K562 (cell line): ENCODE results near the gene OSBPL1A. TPM values are rescaled to one million over a fixed set of nuclear protein-coding genes. Genes with fewer than 3 reads are reported as not detected.

Source experiments
- ATAC-seq: fragments of 200-7000 bp; cut with Tn5 transposase; 3 replicates; pipeline ENCODE4 v1.9.1; 2020; ENCODE audit warnings: moderate library complexity
- BruUV-seq: library from RNA; stranded (reverse); fragments of 400-500 nt; replicated peaks from 2 replicates; lab custom pipeline; 2021; lab: Mats Ljungman, UMichigan
- CTCF ChIA-PET: fragments of 300-600 bp; formaldehyde crosslinking; extraction: SDS; loops from one replicate; lab custom pipeline; 2021; ENCODE audit warnings: low intra/inter-chr PET ratio; lab: Yijun Ruan, JAX
- POLR2A ChIA-PET: fragments of 300-600, 350-650 bp; sonication (Branson Sonifier 250); formaldehyde crosslinking; extraction: SDS; loops from one replicate; lab custom pipeline; 2021; ENCODE audit warnings: antibody characterized with exemption, inconsistent platforms; lab: Yijun Ruan, JAX
- DNase-seq, 4 experiments: peaks; one replicate each; pipeline versions ENCODE4 v3.0.0 to v3.0.0-alpha.2; 2011 to 2018; ENCODE audit warnings: low spot score in 3 of 4, mixed read lengths in 3 of 4; ENCODE audit errors: extremely low read depth in 1 of 4
- FAIRE-seq: peaks from 2 replicates; lab custom pipeline; 2011; peaks lifted over from hg19 to GRCh38; lab: Jason Lieb, UNC
- H2AFZ ChIP-seq: 2 replicates; pipeline ENCODE4 v1.6.0; 2011; ENCODE audit warnings: low read depth, low read length, control low read depth, inconsistent platforms
- H3K27ac ChIP-seq: fragments of 200-600 bp; 3 replicates; pipeline ENCODE4 v1.8.0; 2011; ENCODE audit warnings: low read depth, mild to moderate bottlenecking, control low read depth, inconsistent platforms, low read length, moderate library complexity, mixed read lengths; ENCODE audit errors: extremely low read depth
- H3K27me3 ChIP-seq, 2 experiments: fragments of 300-600 bp in 1 of 2; 2 replicates in 1 of 2; 3 replicates in 1 of 2; pipeline versions ENCODE4 v1.6.0 to v1.8.0; 2011; ENCODE audit warnings: inconsistent platforms in 2 of 2, low read length in 2 of 2, mild to moderate bottlenecking in 1 of 2, mixed read lengths in 1 of 2, moderate library complexity in 1 of 2; ENCODE audit not compliant: control insufficient read depth in 2 of 2, insufficient read depth in 2 of 2
- H3K36me3 ChIP-seq: fragments of 300-600 bp; 3 replicates; pipeline ENCODE4 v1.8.0; 2011; ENCODE audit warnings: mild to moderate bottlenecking, low read length, inconsistent platforms; ENCODE audit not compliant: control insufficient read depth, insufficient read depth
- H3K4me1 ChIP-seq, 2 experiments: fragments of 200-600 bp in 1 of 2; replicated peaks in 1 of 2; 2 replicates in 1 of 2; 3 replicates in 1 of 2; pipeline versions ENCODE4 v1.5.1 to v1.8.0; 2011; ENCODE audit warnings: inconsistent platforms in 2 of 2, low read length in 2 of 2, mild to moderate bottlenecking in 1 of 2, mixed read lengths in 1 of 2, moderate library complexity in 1 of 2; ENCODE audit not compliant: control insufficient read depth in 2 of 2, insufficient read depth in 2 of 2
- H3K4me2 ChIP-seq: 2 replicates; pipeline ENCODE4 v1.6.1; 2011; ENCODE audit warnings: low read length, control low read depth, inconsistent platforms, mixed read lengths; ENCODE audit not compliant: insufficient read depth
- H3K4me3 ChIP-seq: fragments of 200-600 bp; sonication (generic), shearing (Covaris generic); 2 replicates; pipeline ENCODE4 v1.5.1; 2016; ENCODE audit warnings: control low read depth, inconsistent platforms
- H3K79me2 ChIP-seq: fragments of 200-600 bp; 3 replicates; pipeline ENCODE4 v1.8.0; 2011; ENCODE audit warnings: low read length, inconsistent platforms; ENCODE audit not compliant: control insufficient read depth, insufficient read depth
- H3K9ac ChIP-seq, 2 experiments: 2 replicates each; pipeline versions ENCODE4 v1.6.0 to v1.6.1; 2011; ENCODE audit warnings: low read depth in 2 of 2, low read length in 2 of 2, control low read depth in 1 of 2, inconsistent platforms in 1 of 2, mild to moderate bottlenecking in 1 of 2, mixed read lengths in 1 of 2; ENCODE audit not compliant: insufficient read depth in 1 of 2
- H3K9me1 ChIP-seq: one replicate; pipeline ENCODE4 v1.6.0; 2011; ENCODE audit warnings: inconsistent platforms, mild to moderate bottlenecking, low read length, moderate library complexity; ENCODE audit not compliant: control insufficient read depth, insufficient read depth
- H3K9me3 ChIP-seq: replicated peaks from 2 replicates; pipeline ENCODE4 v1.5.1; 2011; ENCODE audit warnings: low read depth, low read length, inconsistent platforms; ENCODE audit not compliant: control insufficient read depth, insufficient read depth
- H4K20me1 ChIP-seq: replicated peaks from 2 replicates; pipeline ENCODE4 v1.6.1; 2011; ENCODE audit warnings: low read length, inconsistent platforms, mixed read lengths; ENCODE audit not compliant: control insufficient read depth, insufficient read depth
- ARNT ChIP-seq, 2 experiments: fragments of 450-650 bp; IDR thresholded peaks; 2 replicates each; pipeline ENCODE4 v1.6.1; 2016; ENCODE audit warnings: mild to moderate bottlenecking in 1 of 2
- CBX2 ChIP-seq: fragments of 200-600 bp; sonication (generic); IDR thresholded peaks from one replicate; pipeline ENCODE4 v1.6.1; 2012; ENCODE audit warnings: mild to moderate bottlenecking, low read length, inconsistent platforms; ENCODE audit not compliant: insufficient read depth, poor library complexity, severe bottlenecking
- EZH2 ChIP-seq: IDR thresholded peaks from 2 replicates; pipeline ENCODE4 v1.6.1; 2012; ENCODE audit warnings: low read depth, mild to moderate bottlenecking, inconsistent platforms, low read length, borderline replicate concordance
- MEF2D ChIP-seq: conservative IDR thresholded peaks from 2 replicates; pipeline ENCODE4 v1.6.1; 2016; ENCODE audit warnings: low read depth, missing genetic modification characterization, missing compliant biosample characterization
- MXI1 ChIP-seq: IDR thresholded peaks from 2 replicates; pipeline ENCODE4 v1.6.1; 2011; ENCODE audit warnings: low read depth, mild to moderate bottlenecking, improper control_type of control experiment, low read length
- NCOA6 ChIP-seq: fragments of 450-650 bp; IDR thresholded peaks from 2 replicates; pipeline ENCODE4 v1.6.1; 2017; ENCODE audit warnings: mild to moderate bottlenecking
- SRSF7 ChIP-seq: fragments of 200-400 bp; formaldehyde crosslinking; optimal IDR thresholded peaks from 2 replicates; pipeline ENCODE3; 2017; ENCODE audit warnings: mild to moderate bottlenecking, low read depth, low read length
- TEAD1 ChIP-seq, 2 experiments: fragments of 450-650 bp in 1 of 2; sonication (generic) in 1 of 2; formaldehyde crosslinking; IDR thresholded peaks; 2 replicates each; pipeline versions ENCODE4 v1.4.0 to v1.8.0; 2020 to 2022; ENCODE audit warnings: mild to moderate bottlenecking in 2 of 2, missing genetic modification reagents in 1 of 2
- ZNF232 ChIP-seq: sonication (generic); formaldehyde crosslinking; IDR thresholded peaks from 2 replicates; pipeline ENCODE4 v1.8.0; 2022; ENCODE audit warnings: mild to moderate bottlenecking, missing genetic modification reagents
- ZNF239 ChIP-seq: fragments of 250-450 bp; sonication (Bioruptor Pico); IDR thresholded peaks from 2 replicates; pipeline ENCODE4 v1.4.0; 2020; ENCODE audit warnings: mild to moderate bottlenecking
- WGBS: fragments of 100-300 bp; shearing (Covaris generic); methylation state at CpG from one replicate; pipeline ENCODE4 v1.1.6; 2016; ENCODE audit warnings: low coverage, mixed read lengths; ENCODE audit not compliant: insufficient coverage; ENCODE audit errors: missing lambda C conversion rate; 5-methylcytosine and 5-hydroxymethylcytosine counted together
- in situ Hi-C: fragments of 300-500 bp; cut with MboI; formaldehyde crosslinking; loops from 4 replicates; pipeline ENCODE4 v1.15.0; 2018; ENCODE audit warnings: inconsistent platforms, mixed read lengths
- intact Hi-C: fragments of 100-400 bp; cut with micrococcal nuclease; formaldehyde crosslinking; loops from 2 replicates; pipeline ENCODE4 v1.14.2; 2022
- polyA plus RNA-seq, 8 experiments: library from polyadenylated mRNA; depleted of rRNA in 4 of 8; stranded (reverse) in 5 of 8; unstranded in 3 of 8; fragments of >200 nt; fragmentation: Nextera tagmentation in 2 of 8; fragmentation: Illumina TruSeq in 1 of 8; extraction: Ambion mirVana in 2 of 8; extraction: Trizol in 1 of 8; gene quantifications; 2 replicates each; pipeline versions ENCODE4 v1.2.1 to v1.2.3, GENCODE V29; 2011 to 2014; ENCODE audit warnings: inconsistent platforms in 1 of 8, missing spikeins in 1 of 8
- total RNA-seq, 7 experiments: library from RNA; depleted of rRNA in 6 of 7; stranded (reverse); fragments of >200 nt in 6 of 7; fragmentation: Illumina TruSeq in 2 of 7; extraction: Trizol in 2 of 7; gene quantifications; 2 replicates each; pipeline versions ENCODE4 v1.2.1 to v1.2.3, GENCODE V29; 2011 to 2021; ENCODE audit warnings: low replicate concordance in 1 of 7
- TF ChIP-seq, protein P1 (sequence below), 2 experiments: fragments of 450-650 bp; conservative IDR thresholded peaks; 2 replicates each; pipeline ENCODE4 v1.6.1; 2017; ENCODE audit warnings: mild to moderate bottlenecking in 2 of 2, moderate library complexity in 2 of 2
- TF ChIP-seq, protein P2 (sequence below): fragments of 250-450 bp; sonication (Bioruptor Pico); IDR thresholded peaks from 2 replicates; pipeline ENCODE4 v1.8.0; 2022; ENCODE audit warnings: inconsistent platforms
- TF ChIP-seq, protein P3 (sequence below): fragments of 450-650 bp; IDR thresholded peaks from 2 replicates; pipeline ENCODE4 v1.7.0; 2016; ENCODE audit warnings: borderline replicate concordance

OSBPL1A gene
- total and polyA plus RNA-seq, 9 of the 15 experiments (the other 6 are each of a cell fraction or from before 2014, with no cell fraction given), result 0.40 to 0.49 TPM; not detected in 7

DNA sequence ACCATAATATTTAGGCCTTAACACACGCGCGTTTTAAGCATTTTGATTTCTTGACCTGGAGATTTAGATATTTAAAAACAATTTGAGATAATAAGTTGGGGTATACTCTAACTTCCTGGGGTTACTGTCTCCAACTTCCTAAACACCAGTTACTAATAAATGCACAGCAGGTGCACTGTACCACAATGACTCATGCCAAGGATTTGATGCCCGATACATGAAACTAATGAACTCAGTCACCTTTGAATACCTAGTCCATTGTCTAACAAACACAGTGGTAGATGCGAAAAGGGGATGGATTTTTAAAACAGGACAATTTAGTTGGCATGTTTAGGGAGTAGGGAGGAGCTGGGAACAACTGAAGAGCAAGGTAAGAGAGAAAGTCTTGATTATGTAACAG is 237.5 kb downstream of the OSBPL1A start:
- no peak for TF ChIP-seq NCOA6
- no peak for TF ChIP-seq MXI1
- no peak for TF ChIP-seq MEF2D (tag)
- no peak for TF ChIP-seq CBX2
- TF ChIP-seq ZNF232, result no peak
- no peak for TF ChIP-seq TEAD1 (CRISPR knock-in tag; IDR thresholded peaks at IDR 0.05)
- ChIA-PET CTCF (no interaction called here), POLR2A (no interaction called here)
- Histone ChIP-seq H3K79me2 (no peaks in the 10 kb centered on the region), H3K9ac (no peak overlapping the region), H3K4me2 (no peak overlapping the region), H3K9me1 (no peaks in the 10 kb centered on the region), H3K9me3 (no peaks in the 10 kb centered on the region), H3K36me3 (no peaks in the 10 kb centered on the region), H3K27ac (no peak overlapping the region), H2AFZ (no peak overlapping the region), H3K27me3 (peaks cover 3 to 8% of the 10 kb centered on the region in 2 experiments; a peak in 2 of 5 replicates), H4K20me1 (no peaks in the 10 kb centered on the region), H3K4me1 (no peaks in the 10 kb centered on the region), H3K4me3 (no peak overlapping the region)
- WGBS, result 0% methylated on average over 5 of the region's 5 CpGs
- in situ Hi-C loops (no loop called here), intact Hi-C loops (no loop called here)
- no peak for FAIRE-seq
- BruUV-seq, result no TSS peak
- no peak for ATAC-seq
- DNase-seq, result no peak

DNA sequence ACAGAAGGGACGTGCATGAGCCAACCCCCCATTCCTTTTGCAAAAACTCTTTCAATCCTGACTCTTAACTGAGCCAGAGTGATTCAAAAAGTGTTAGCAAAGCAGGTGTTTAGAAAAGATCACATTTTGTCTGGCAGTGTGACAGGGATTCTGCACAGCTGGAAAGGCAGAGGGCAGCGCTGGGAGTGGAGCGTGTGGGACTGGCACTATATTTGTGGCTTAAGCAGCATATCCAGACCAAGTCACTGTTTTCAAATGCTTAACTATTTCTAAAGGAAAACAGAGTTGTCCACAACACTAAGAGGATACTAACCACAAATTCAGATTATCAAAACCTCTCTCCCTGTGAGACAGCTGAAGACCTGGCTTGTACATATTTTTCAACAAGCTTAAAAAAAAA is 239.8 kb downstream of the OSBPL1A start:
- no peak overlapping the region for H3K9ac ChIP-seq
- no peaks in the 10 kb centered on the region for H3K4me1 ChIP-seq
- no peak for ATAC-seq
- H3K27ac ChIP-seq, result no peak overlapping the region
- BruUV-seq, result no TSS peak
- H3K27me3 ChIP-seq, result no peaks in the 10 kb centered on the region; a peak in 1 of 5 replicates
- no peaks in the 10 kb centered on the region for H3K9me1 ChIP-seq
- no peaks in the 10 kb centered on the region for H4K20me1 ChIP-seq
- WGBS, result 0% methylated on average over 3 of the region's 3 CpGs
- H3K36me3 ChIP-seq, result no peaks in the 10 kb centered on the region
- H3K4me3 ChIP-seq, result no peak overlapping the region
- FAIRE-seq, result no peak
- no peaks in the 10 kb centered on the region for H3K9me3 ChIP-seq
- CTCF ChIA-PET, result no interaction called here
- in situ Hi-C loops, result no loop called here
- DNase-seq, result no peak
- H3K79me2 ChIP-seq, result no peaks in the 10 kb centered on the region
- no peak overlapping the region for H3K4me2 ChIP-seq
- H2AFZ ChIP-seq, result no peak overlapping the region
- intact Hi-C loops, result no loop called here
- POLR2A ChIA-PET, result no interaction called here
- TF ChIP-seq SRSF7, result no peak
- TF ChIP-seq, protein P1, sequence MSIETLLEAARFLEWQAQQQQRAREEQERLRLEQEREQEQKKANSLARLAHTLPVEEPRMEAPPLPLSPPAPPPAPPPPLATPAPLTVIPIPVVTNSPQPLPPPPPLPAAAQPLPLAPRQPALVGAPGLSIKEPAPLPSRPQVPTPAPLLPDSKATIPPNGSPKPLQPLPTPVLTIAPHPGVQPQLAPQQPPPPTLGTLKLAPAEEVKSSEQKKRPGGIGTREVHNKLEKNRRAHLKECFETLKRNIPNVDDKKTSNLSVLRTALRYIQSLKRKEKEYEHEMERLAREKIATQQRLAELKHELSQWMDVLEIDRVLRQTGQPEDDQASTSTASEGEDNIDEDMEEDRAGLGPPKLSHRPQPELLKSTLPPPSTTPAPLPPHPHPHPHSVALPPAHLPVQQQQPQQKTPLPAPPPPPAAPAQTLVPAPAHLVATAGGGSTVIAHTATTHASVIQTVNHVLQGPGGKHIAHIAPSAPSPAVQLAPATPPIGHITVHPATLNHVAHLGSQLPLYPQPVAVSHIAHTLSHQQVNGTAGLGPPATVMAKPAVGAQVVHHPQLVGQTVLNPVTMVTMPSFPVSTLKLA (conservative IDR thresholded peaks at IDR 0.05), result no peak
- no peak for TF ChIP-seq EZH2
- TF ChIP-seq, protein P2, sequence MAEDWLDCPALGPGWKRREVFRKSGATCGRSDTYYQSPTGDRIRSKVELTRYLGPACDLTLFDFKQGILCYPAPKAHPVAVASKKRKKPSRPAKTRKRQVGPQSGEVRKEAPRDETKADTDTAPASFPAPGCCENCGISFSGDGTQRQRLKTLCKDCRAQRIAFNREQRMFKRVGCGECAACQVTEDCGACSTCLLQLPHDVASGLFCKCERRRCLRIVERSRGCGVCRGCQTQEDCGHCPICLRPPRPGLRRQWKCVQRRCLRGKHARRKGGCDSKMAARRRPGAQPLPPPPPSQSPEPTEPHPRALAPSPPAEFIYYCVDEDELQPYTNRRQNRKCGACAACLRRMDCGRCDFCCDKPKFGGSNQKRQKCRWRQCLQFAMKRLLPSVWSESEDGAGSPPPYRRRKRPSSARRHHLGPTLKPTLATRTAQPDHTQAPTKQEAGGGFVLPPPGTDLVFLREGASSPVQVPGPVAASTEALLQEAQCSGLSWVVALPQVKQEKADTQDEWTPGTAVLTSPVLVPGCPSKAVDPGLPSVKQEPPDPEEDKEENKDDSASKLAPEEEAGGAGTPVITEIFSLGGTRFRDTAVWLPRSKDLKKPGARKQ (CRISPR knock-in tag), result no peak
- TF ChIP-seq ARNT (IDR thresholded peaks at IDR 0.05), result no peak
- no peak for TF ChIP-seq ZNF239 (CRISPR knock-in tag)
- TF ChIP-seq, protein P3, sequence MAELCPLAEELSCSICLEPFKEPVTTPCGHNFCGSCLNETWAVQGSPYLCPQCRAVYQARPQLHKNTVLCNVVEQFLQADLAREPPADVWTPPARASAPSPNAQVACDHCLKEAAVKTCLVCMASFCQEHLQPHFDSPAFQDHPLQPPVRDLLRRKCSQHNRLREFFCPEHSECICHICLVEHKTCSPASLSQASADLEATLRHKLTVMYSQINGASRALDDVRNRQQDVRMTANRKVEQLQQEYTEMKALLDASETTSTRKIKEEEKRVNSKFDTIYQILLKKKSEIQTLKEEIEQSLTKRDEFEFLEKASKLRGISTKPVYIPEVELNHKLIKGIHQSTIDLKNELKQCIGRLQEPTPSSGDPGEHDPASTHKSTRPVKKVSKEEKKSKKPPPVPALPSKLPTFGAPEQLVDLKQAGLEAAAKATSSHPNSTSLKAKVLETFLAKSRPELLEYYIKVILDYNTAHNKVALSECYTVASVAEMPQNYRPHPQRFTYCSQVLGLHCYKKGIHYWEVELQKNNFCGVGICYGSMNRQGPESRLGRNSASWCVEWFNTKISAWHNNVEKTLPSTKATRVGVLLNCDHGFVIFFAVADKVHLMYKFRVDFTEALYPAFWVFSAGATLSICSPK, result no peak
